ENCODE results near the gene USH2A. TPM values are rescaled to one million over a fixed set of nuclear protein-coding genes. Genes with fewer than 3 reads are reported as not detected.

The USH2A gene
- total RNA-seq, 1 experiment from 2014 or later, result 0.80 TPM

- Histone ChIP-seq H3K4me3 (ENCODE audit: insufficient read depth, low read depth, low read length) (no peak overlapping the region), H3K27me3 (ENCODE audit: control insufficient read depth, insufficient read depth, low read length) (no peaks in the 10 kb centered on the region), H3K36me3 (replicated peaks; ENCODE audit: control insufficient read depth, insufficient read depth, low read length) (no peaks in the 10 kb centered on the region)
- DNase-seq, result no peak
These were observed 684.2 kb downstream of the USH2A start for GRCh38 chr1:215739025-215739424.

- Histone ChIP-seq H3K4me3 (ENCODE audit: insufficient read depth, low read depth, low read length) (no peak overlapping the region), H3K27me3 (ENCODE audit: control insufficient read depth, insufficient read depth, low read length) (no peaks in the 10 kb centered on the region), H3K36me3 (replicated peaks; ENCODE audit: control insufficient read depth, insufficient read depth, low read length) (no peaks in the 10 kb centered on the region)
- no peak for DNase-seq
These were observed 691.5 kb downstream of the USH2A start for GRCh38 chr1:215731699-215732098.

GRCh38 chr1:215730600-215730999 is 692.6 kb downstream of the USH2A start:
- Histone ChIP-seq H3K36me3 (replicated peaks; ENCODE audit: control insufficient read depth, insufficient read depth, low read length) (no peaks in the 10 kb centered on the region), H3K27me3 (ENCODE audit: control insufficient read depth, insufficient read depth, low read length) (no peaks in the 10 kb centered on the region), H3K4me3 (ENCODE audit: insufficient read depth, low read depth, low read length) (no peak overlapping the region)
- no peak for DNase-seq

- no peak overlapping the region for H3K4me3 ChIP-seq (ENCODE audit: insufficient read depth, low read depth, low read length)
- no peak for DNase-seq
- H3K36me3 ChIP-seq (replicated peaks; ENCODE audit: control insufficient read depth, insufficient read depth, low read length), result no peaks in the 10 kb centered on the region
- no peaks in the 10 kb centered on the region for H3K27me3 ChIP-seq (ENCODE audit: control insufficient read depth, insufficient read depth, low read length)
These were observed 695.1 kb downstream of the USH2A start for GRCh38 chr1:215728169-215728568.

GRCh38 chr1:215720126-215720525 is 703.1 kb downstream of the USH2A start:
- no peak overlapping the region for H3K4me3 ChIP-seq (ENCODE audit: insufficient read depth, low read depth, low read length)
- no peaks in the 10 kb centered on the region for H3K36me3 ChIP-seq (replicated peaks; ENCODE audit: control insufficient read depth, insufficient read depth, low read length)
- DNase-seq, result no peak
- no peaks in the 10 kb centered on the region for H3K27me3 ChIP-seq (ENCODE audit: control insufficient read depth, insufficient read depth, low read length)

- Histone ChIP-seq H3K27me3 (ENCODE audit: control insufficient read depth, insufficient read depth, low read length) (no peaks in the 10 kb centered on the region), H3K36me3 (replicated peaks; ENCODE audit: control insufficient read depth, insufficient read depth, low read length) (no peaks in the 10 kb centered on the region), H3K4me3 (ENCODE audit: insufficient read depth, low read depth, low read length) (no peak overlapping the region)
- DNase-seq, result no peak
These were observed 703.7 kb downstream of the USH2A start for GRCh38 chr1:215719552-215719951.

- Histone ChIP-seq H3K27me3 (ENCODE audit: control insufficient read depth, insufficient read depth, low read length) (no peaks in the 10 kb centered on the region), H3K36me3 (replicated peaks; ENCODE audit: control insufficient read depth, insufficient read depth, low read length) (no peaks in the 10 kb centered on the region), H3K4me3 (ENCODE audit: insufficient read depth, low read depth, low read length) (no peak overlapping the region)
- no peak for DNase-seq
These were observed 704.5 kb downstream of the USH2A start for GRCh38 chr1:215718575-215719287.

- DNase-seq, result no peak
- H3K36me3 ChIP-seq (replicated peaks; ENCODE audit: control insufficient read depth, insufficient read depth, low read length), result no peaks in the 10 kb centered on the region
- no peak overlapping the region for H3K4me3 ChIP-seq (ENCODE audit: insufficient read depth, low read depth, low read length)
- no peaks in the 10 kb centered on the region for H3K27me3 ChIP-seq (ENCODE audit: control insufficient read depth, insufficient read depth, low read length)
These were observed 705.4 kb downstream of the USH2A start for GRCh38 chr1:215717677-215718426.

- Histone ChIP-seq H3K36me3 (replicated peaks; ENCODE audit: control insufficient read depth, insufficient read depth, low read length) (no peaks in the 10 kb centered on the region), H3K4me3 (ENCODE audit: insufficient read depth, low read depth, low read length) (no peak overlapping the region), H3K27me3 (ENCODE audit: control insufficient read depth, insufficient read depth, low read length) (no peaks in the 10 kb centered on the region)
- no peak for DNase-seq
These were observed 712.4 kb downstream of the USH2A start for GRCh38 chr1:215710899-215711225.

GRCh38 chr1:215710036-215710898 is 713.0 kb downstream of the USH2A start:
- Histone ChIP-seq H3K27me3 (ENCODE audit: control insufficient read depth, insufficient read depth, low read length) (no peaks in the 10 kb centered on the region), H3K4me3 (ENCODE audit: insufficient read depth, low read depth, low read length) (no peak overlapping the region), H3K36me3 (replicated peaks; ENCODE audit: control insufficient read depth, insufficient read depth, low read length) (no peaks in the 10 kb centered on the region)
- DNase-seq, result peak; percentile 63

- DNase-seq, result no peak
- Histone ChIP-seq H3K27me3 (ENCODE audit: control insufficient read depth, insufficient read depth, low read length) (no peaks in the 10 kb centered on the region), H3K36me3 (replicated peaks; ENCODE audit: control insufficient read depth, insufficient read depth, low read length) (no peaks in the 10 kb centered on the region), H3K4me3 (ENCODE audit: insufficient read depth, low read depth, low read length) (no peak overlapping the region)
These were observed 719.0 kb downstream of the USH2A start for GRCh38 chr1:215704089-215704860.

- no peak for DNase-seq
- H3K27me3 ChIP-seq (ENCODE audit: control insufficient read depth, insufficient read depth, low read length), result no peaks in the 10 kb centered on the region
- H3K4me3 ChIP-seq (ENCODE audit: insufficient read depth, low read depth, low read length), result no peak overlapping the region
- no peaks in the 10 kb centered on the region for H3K36me3 ChIP-seq (replicated peaks; ENCODE audit: control insufficient read depth, insufficient read depth, low read length)
These were observed 741.0 kb downstream of the USH2A start for GRCh38 chr1:215682232-215682631.

- DNase-seq, result no peak
These were observed 742.2 kb downstream of the USH2A start for GRCh38 chr1:215681041-215681440.

GRCh38 chr1:215679231-215679630 is 744.0 kb downstream of the USH2A start:
- H3K4me3 ChIP-seq (ENCODE audit: insufficient read depth, low read depth, low read length), result no peak overlapping the region
- DNase-seq, result no peak

More at GRCh38 chr1:215681041-215681440, 742.2 kb downstream of the USH2A start:
- no peaks in the 10 kb centered on the region for H3K27me3 ChIP-seq (ENCODE audit: control insufficient read depth, insufficient read depth, low read length)
- H3K36me3 ChIP-seq (replicated peaks; ENCODE audit: control insufficient read depth, insufficient read depth, low read length), result no peaks in the 10 kb centered on the region
- no peak overlapping the region for H3K4me3 ChIP-seq (ENCODE audit: insufficient read depth, low read depth, low read length)

More at GRCh38 chr1:215679231-215679630, 744.0 kb downstream of the USH2A start:
- Histone ChIP-seq H3K27me3 (ENCODE audit: control insufficient read depth, insufficient read depth, low read length) (no peaks in the 10 kb centered on the region), H3K36me3 (replicated peaks; ENCODE audit: control insufficient read depth, insufficient read depth, low read length) (no peaks in the 10 kb centered on the region)
